ENCODE measurements around the gene OR10AD1. TPM values are rescaled to one million over a fixed set of nuclear protein-coding genes. Genes with fewer than 3 reads are reported as not detected.

Gene OR10AD1
- total RNA-seq, 1 donor from 2014 or later, result not detected

GRCh38 chr12:48179466-48179865, 23.6 kb downstream of the OR10AD1 start:
- no peak overlapping the region for H3K27ac Mint-ChIP-seq
- no peaks in the 10 kb centered on the region for H3K9me3 Mint-ChIP-seq (ENCODE audit: low read depth)
- peaks cover 11% of the 10 kb centered on the region for H3K4me1 Mint-ChIP-seq (ENCODE audit: low read depth)
- H3K27me3 Mint-ChIP-seq, result peaks cover 62% of the 10 kb centered on the region
- no peaks in the 10 kb centered on the region for H3K36me3 Mint-ChIP-seq (ENCODE audit: insufficient read depth)
- H3K4me3 Mint-ChIP-seq (ENCODE audit: low read depth), result no peak overlapping the region
- no peak for TF ChIP-seq CTCF (IDR thresholded peaks at IDR 0.05; ENCODE audit: unreplicated experiment)
- DNase-seq (ENCODE audit: low spot score, unreplicated experiment), result no peak

- H3K27ac Mint-ChIP-seq, result no peak overlapping the region
- no peak for TF ChIP-seq CTCF (IDR thresholded peaks at IDR 0.05; ENCODE audit: unreplicated experiment)
- peaks cover 8% of the 10 kb centered on the region for H3K4me1 Mint-ChIP-seq (ENCODE audit: low read depth)
- peaks cover 51% of the 10 kb centered on the region for H3K27me3 Mint-ChIP-seq
- H3K4me3 Mint-ChIP-seq (ENCODE audit: low read depth), result no peak overlapping the region
- no peaks in the 10 kb centered on the region for H3K36me3 Mint-ChIP-seq (ENCODE audit: insufficient read depth)
- H3K9me3 Mint-ChIP-seq (ENCODE audit: low read depth), result no peaks in the 10 kb centered on the region
- no peak for DNase-seq (ENCODE audit: low spot score, unreplicated experiment)
These were observed 25.1 kb downstream of the OR10AD1 start for GRCh38 chr12:48177982-48178381.

- no peak for TF ChIP-seq CTCF (IDR thresholded peaks at IDR 0.05; ENCODE audit: unreplicated experiment)
- peaks cover 7% of the 10 kb centered on the region for H3K4me1 Mint-ChIP-seq (ENCODE audit: low read depth)
- no peaks in the 10 kb centered on the region for H3K9me3 Mint-ChIP-seq (ENCODE audit: low read depth)
- DNase-seq (ENCODE audit: low spot score, unreplicated experiment), result no peak
- no peak overlapping the region for H3K4me3 Mint-ChIP-seq (ENCODE audit: low read depth)
- no peak overlapping the region for H3K27ac Mint-ChIP-seq
- H3K27me3 Mint-ChIP-seq, result peaks cover 38% of the 10 kb centered on the region
- no peaks in the 10 kb centered on the region for H3K36me3 Mint-ChIP-seq (ENCODE audit: insufficient read depth)
These were observed 26.7 kb downstream of the OR10AD1 start for GRCh38 chr12:48176417-48176751.

DNA sequence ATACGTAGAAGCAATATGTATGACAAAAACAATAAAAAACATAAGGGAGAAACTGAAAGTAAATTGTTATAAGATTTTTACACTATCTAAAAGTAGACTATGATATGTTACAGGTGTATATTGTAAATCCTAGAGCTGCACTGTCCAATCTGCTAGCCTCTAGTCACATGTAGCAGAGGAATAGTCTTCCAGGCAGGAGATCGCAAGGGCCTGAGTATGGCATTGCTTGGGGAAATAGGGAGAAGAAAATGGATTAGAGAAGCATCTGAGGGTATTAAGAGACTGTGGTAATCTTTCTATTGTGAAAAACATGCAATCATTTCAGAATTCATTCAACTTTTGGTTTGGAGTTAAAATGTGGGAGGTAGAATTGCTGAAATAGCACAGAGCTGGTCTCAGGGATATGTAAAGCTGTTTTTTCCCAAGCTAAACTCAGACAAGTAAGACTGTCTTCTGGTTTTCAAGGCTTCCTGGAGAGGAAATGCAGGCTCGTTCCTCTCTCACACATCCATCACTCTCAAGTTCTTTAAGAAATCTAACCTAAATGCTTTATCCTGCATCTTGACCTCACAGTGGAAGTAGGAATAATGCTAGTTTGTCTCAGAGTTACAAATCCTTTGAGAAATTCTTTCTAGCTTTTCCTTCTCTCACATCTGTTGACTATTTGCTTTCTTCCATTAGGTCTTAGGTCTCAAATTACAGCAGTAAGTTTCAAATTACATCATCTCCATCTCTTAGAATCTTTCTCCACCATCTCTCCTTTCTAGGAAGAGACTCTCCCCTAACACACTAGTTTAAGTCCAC, 27.3 kb downstream of the OR10AD1 start:
- Mint-ChIP-seq H3K27me3 (peaks cover 33% of the 10 kb centered on the region), H3K36me3 (ENCODE audit: insufficient read depth) (no peaks in the 10 kb centered on the region), H3K27ac (peak overlapping the region; percentile 23), H3K4me3 (ENCODE audit: low read depth) (no peak overlapping the region), H3K9me3 (ENCODE audit: low read depth) (no peaks in the 10 kb centered on the region), H3K4me1 (ENCODE audit: low read depth) (peaks cover 7% of the 10 kb centered on the region)
- DNase-seq (ENCODE audit: low spot score, unreplicated experiment), result no peak
- TF ChIP-seq CTCF (IDR thresholded peaks at IDR 0.05; ENCODE audit: unreplicated experiment), result no peak

DNA sequence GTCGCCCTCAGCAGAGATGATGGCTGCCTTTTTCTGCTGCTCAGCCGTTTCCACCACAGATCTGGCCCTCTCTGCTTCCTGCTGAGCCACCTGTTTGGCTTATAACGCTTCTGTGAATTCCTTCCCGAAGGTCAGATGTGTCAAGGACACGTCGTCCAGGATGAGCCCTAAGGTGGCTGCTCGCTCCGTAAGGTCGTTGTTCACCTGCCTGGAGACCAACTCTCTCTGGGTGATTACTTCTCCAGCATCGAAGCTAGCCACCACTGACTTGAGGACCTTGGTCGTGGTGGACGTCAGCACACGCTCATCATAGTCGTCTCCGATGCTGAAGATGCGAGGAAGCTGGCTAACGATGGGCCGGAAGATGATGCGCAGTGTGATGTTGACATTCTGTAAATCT, 34.1 kb downstream of the OR10AD1 start:
- H3K36me3 Mint-ChIP-seq (ENCODE audit: insufficient read depth), result no peaks in the 10 kb centered on the region
- no peak overlapping the region for H3K4me3 Mint-ChIP-seq (ENCODE audit: low read depth)
- DNase-seq (ENCODE audit: low spot score, unreplicated experiment), result no peak
- TF ChIP-seq CTCF (IDR thresholded peaks at IDR 0.05; ENCODE audit: unreplicated experiment), result no peak
- no peaks in the 10 kb centered on the region for H3K4me1 Mint-ChIP-seq (ENCODE audit: low read depth)
- no peak overlapping the region for H3K27ac Mint-ChIP-seq
- H3K9me3 Mint-ChIP-seq (ENCODE audit: low read depth), result no peaks in the 10 kb centered on the region
- H3K27me3 Mint-ChIP-seq, result peaks cover 13% of the 10 kb centered on the region
